HepG2 (cell line): ENCODE data around the gene FAAP100. TPM values are rescaled to one million over a fixed set of nuclear protein-coding genes. Genes with fewer than 3 reads are reported as not detected.

Source experiments
- ATAC-seq: fragments of 200-7000 bp; cut with Tn5 transposase; 3 replicates; pipeline ENCODE4 v1.9.1; 2020; ENCODE audit warnings: mild to moderate bottlenecking, moderate library complexity
- BruUV-seq: library from RNA; stranded (reverse); fragments of 400-500 nt; replicated peaks from 2 replicates; lab custom pipeline; 2021; lab: Mats Ljungman, UMichigan
- CTCF ChIA-PET: fragments of 300-600 bp; formaldehyde crosslinking; extraction: SDS; loops from one replicate; lab custom pipeline; 2021; ENCODE audit warnings: low total read pairs, inconsistent platforms, low intra/inter-chr PET ratio; lab: Yijun Ruan, JAX
- POLR2A ChIA-PET: fragments of 350-600 bp; sonication (Branson Sonifier 250); formaldehyde crosslinking; loops from one replicate; lab custom pipeline; 2020; ENCODE audit warnings: antibody characterized with exemption, inconsistent platforms; lab: Yijun Ruan, JAX
- DNase-seq: peaks from one replicate; pipeline ENCODE4 v3.0.0-alpha.2; 2015; ENCODE audit warnings: low spot score
- FAIRE-seq: peaks from 3 replicates; lab custom pipeline; 2011; peaks lifted over from hg19 to GRCh38; lab: Jason Lieb, UNC
- H2AFZ ChIP-seq: one replicate; pipeline ENCODE4 v1.6.1; 2011; ENCODE audit warnings: low read length, inconsistent platforms
- H3K27ac ChIP-seq: fragments of 300-600 bp; 3 replicates; pipeline ENCODE4 v1.8.0; 2011; ENCODE audit warnings: mixed run types, mild to moderate bottlenecking, mixed read lengths, low read length, inconsistent platforms; ENCODE audit not compliant: insufficient read depth; ENCODE audit errors: extremely low read length
- H3K27me3 ChIP-seq, 2 experiments: fragments of 200-600 bp in 1 of 2; 2 replicates in 1 of 2; 3 replicates in 1 of 2; pipeline versions ENCODE4 v1.6.0 to v1.8.0; 2011; ENCODE audit warnings: low read length in 2 of 2, mild to moderate bottlenecking in 2 of 2, moderate library complexity in 2 of 2, inconsistent platforms in 1 of 2; ENCODE audit not compliant: insufficient read depth in 2 of 2, control insufficient read depth in 1 of 2
- H3K36me3 ChIP-seq, 2 experiments: fragments of 200-600 bp in 1 of 2; replicated peaks in 1 of 2; 2 replicates in 1 of 2; 3 replicates in 1 of 2; pipeline versions ENCODE4 v1.5.1 to v1.8.0; 2011; ENCODE audit warnings: low read length in 2 of 2, inconsistent platforms in 1 of 2; ENCODE audit not compliant: insufficient read depth in 2 of 2, control insufficient read depth in 1 of 2
- H3K4me1 ChIP-seq: 2 replicates; pipeline ENCODE4 v1.5.1; 2012; ENCODE audit warnings: low read length, inconsistent platforms; ENCODE audit not compliant: insufficient read depth
- H3K4me2 ChIP-seq: 2 replicates; pipeline ENCODE4 v1.6.0; 2011; ENCODE audit warnings: low read depth, low read length, inconsistent platforms
- H3K4me3 ChIP-seq, 3 experiments: fragments of 200-600 bp in 1 of 3; sonication (generic), shearing (Covaris generic) in 1 of 3; replicated peaks in 1 of 3; 2 replicates each; pipeline ENCODE4 v1.5.1; 2011 to 2016; ENCODE audit warnings: low read length in 3 of 3, inconsistent platforms in 2 of 3, low read depth in 2 of 3, mild to moderate bottlenecking in 2 of 3, control low read depth in 1 of 3, mixed read lengths in 1 of 3; ENCODE audit not compliant: insufficient read depth in 1 of 3
- H3K79me2 ChIP-seq: one replicate; pipeline ENCODE4 v1.6.1; 2011; ENCODE audit warnings: low read length, inconsistent platforms; ENCODE audit not compliant: insufficient read depth
- H3K9ac ChIP-seq: 2 replicates; pipeline ENCODE4 v1.6.0; 2011; ENCODE audit warnings: mild to moderate bottlenecking, low read depth, low read length, inconsistent platforms; ENCODE audit not compliant: insufficient read depth
- H3K9me3 ChIP-seq: 2 replicates; pipeline ENCODE4 v1.5.1; 2012; ENCODE audit warnings: mild to moderate bottlenecking, low read length
- H4K20me1 ChIP-seq: 2 replicates; pipeline ENCODE4 v1.6.0; 2011; ENCODE audit warnings: inconsistent platforms, mild to moderate bottlenecking, low read length, moderate library complexity; ENCODE audit not compliant: insufficient read depth
- AGO2 ChIP-seq: fragments of 200-400 bp; formaldehyde crosslinking; optimal IDR thresholded peaks from 2 replicates; pipeline ENCODE3; 2017; ENCODE audit warnings: mild to moderate bottlenecking, low read depth, low read length, moderate library complexity
- CCAR2 ChIP-seq: fragments of 200-400 bp; formaldehyde crosslinking; optimal IDR thresholded peaks from 2 replicates; pipeline ENCODE3; 2018; ENCODE audit warnings: low read depth, mild to moderate bottlenecking, low read length, moderate library complexity
- ESRRA ChIP-seq: sonication (generic); formaldehyde crosslinking; IDR thresholded peaks from 2 replicates; pipeline ENCODE4 v1.5.1; 2020; ENCODE audit warnings: mild to moderate bottlenecking, low read depth, missing genetic modification reagents
- FOXP1 ChIP-seq, 2 experiments: fragments of 450-650 bp in 1 of 2; IDR thresholded peaks; 2 replicates each; pipeline ENCODE4 v1.6.1; 2017 to 2018; ENCODE audit warnings: antibody characterized with exemption in 1 of 2
- HNF4G ChIP-seq, 2 experiments: sonication (generic) in 1 of 2; formaldehyde crosslinking in 1 of 2; IDR thresholded peaks; 2 replicates each; pipeline versions ENCODE4 v1.4.0 to v1.6.1; 2011 to 2020; ENCODE audit warnings: borderline replicate concordance in 2 of 2, low read depth in 2 of 2, mild to moderate bottlenecking in 2 of 2, low read length in 1 of 2, missing genetic modification reagents in 1 of 2, moderate library complexity in 1 of 2
- ZNF547 ChIP-seq: sonication (generic); formaldehyde crosslinking; IDR thresholded peaks from 2 replicates; pipeline ENCODE4 v1.5.1; 2020; ENCODE audit warnings: mild to moderate bottlenecking, missing genetic modification reagents
- WGBS: methylation state at CpG from one replicate; pipeline ENCODE4 v1.1.6; 2017; ENCODE audit warnings: low lambda C conversion rate; 5-methylcytosine and 5-hydroxymethylcytosine counted together
- in situ Hi-C: cut with HindIII; loops from 2 replicates; pipeline ENCODE4 v1.10.0; 2017; ENCODE audit warnings: low pct_unique_long_range_greater_than_20kb; ENCODE audit not compliant: extremely low pct_ligation_motif_present
- intact Hi-C: fragments of 100-400 bp; cut with micrococcal nuclease; formaldehyde crosslinking; loops from one replicate; pipeline ENCODE4 v1.10.0; 2022; ENCODE audit not compliant: unreplicated experiment
- polyA plus RNA-seq, 8 experiments: library from polyadenylated mRNA; depleted of rRNA in 3 of 8; stranded (reverse) in 7 of 8; unstranded in 1 of 8; fragments of >200 nt; fragmentation: Illumina TruSeq in 4 of 8; extraction: Trizol in 4 of 8; gene quantifications; 2 replicates each; pipeline versions ENCODE4 v1.2.1 to v1.2.3, GENCODE V29; 2011 to 2016; ENCODE audit warnings: low read depth in 4 of 8, missing spikeins in 1 of 8, mixed read lengths in 1 of 8; ENCODE audit not compliant: insufficient read depth in 1 of 8
- total RNA-seq, 5 experiments: library from RNA; depleted of rRNA; stranded (reverse); fragments of >200 nt; fragmentation: Illumina TruSeq; extraction: Trizol; gene quantifications; 2 replicates each; pipeline ENCODE4 v1.2.3, GENCODE V29; 2016; ENCODE audit warnings: low read depth in 1 of 5
- TF ChIP-seq, protein P1 (sequence below): sonication (generic); formaldehyde crosslinking; IDR thresholded peaks from one replicate; pipeline ENCODE4 v1.5.1; 2020; ENCODE audit warnings: mild to moderate bottlenecking, missing genetic modification reagents; ENCODE audit errors: not compliant biosample characterization

FAAP100 gene
- total and polyA plus RNA-seq, 2 of the 13 experiments (the other 11 are each of a cell fraction or from before 2014, with no cell fraction given): 7.6 to 20.8 TPM

DNA sequence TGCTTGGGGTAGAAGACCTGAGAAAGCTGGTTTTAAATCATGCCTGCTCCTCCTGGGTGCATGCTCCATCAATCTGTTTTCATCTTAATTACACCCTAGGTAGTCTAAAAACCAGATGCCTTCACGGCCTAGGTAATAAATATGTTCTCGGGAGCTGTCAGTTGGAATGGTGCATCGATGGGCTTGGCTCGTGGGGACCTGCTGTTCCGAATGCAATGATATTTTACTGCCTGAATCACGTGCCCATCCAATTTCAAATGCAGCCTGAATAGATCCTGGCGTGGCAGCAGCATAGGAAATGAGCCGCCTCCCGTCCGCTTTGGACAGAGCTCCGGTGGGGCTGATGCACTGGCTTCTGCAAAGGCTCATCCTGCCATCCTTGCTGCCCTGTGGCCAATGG lies 18.8 kb upstream of the FAAP100 start (continued):
- no peak for TF ChIP-seq FOXP1 (IDR thresholded peaks at IDR 0.05)
- TF ChIP-seq FOXP1 (CRISPR knock-in tag; IDR thresholded peaks at IDR 0.05): no peak
- no peak for TF ChIP-seq ZNF547 (CRISPR knock-in tag)
- no peak for TF ChIP-seq CCAR2
- TF ChIP-seq ESRRA: no peak
- no peak for TF ChIP-seq HNF4G (IDR thresholded peaks at IDR 0.05; ENCODE audit: borderline replicate concordance, low read depth, low read length)
- no peak for TF ChIP-seq HNF4G (CRISPR knock-in tag; IDR thresholded peaks at IDR 0.05; ENCODE audit: borderline replicate concordance, low read depth)

DNA sequence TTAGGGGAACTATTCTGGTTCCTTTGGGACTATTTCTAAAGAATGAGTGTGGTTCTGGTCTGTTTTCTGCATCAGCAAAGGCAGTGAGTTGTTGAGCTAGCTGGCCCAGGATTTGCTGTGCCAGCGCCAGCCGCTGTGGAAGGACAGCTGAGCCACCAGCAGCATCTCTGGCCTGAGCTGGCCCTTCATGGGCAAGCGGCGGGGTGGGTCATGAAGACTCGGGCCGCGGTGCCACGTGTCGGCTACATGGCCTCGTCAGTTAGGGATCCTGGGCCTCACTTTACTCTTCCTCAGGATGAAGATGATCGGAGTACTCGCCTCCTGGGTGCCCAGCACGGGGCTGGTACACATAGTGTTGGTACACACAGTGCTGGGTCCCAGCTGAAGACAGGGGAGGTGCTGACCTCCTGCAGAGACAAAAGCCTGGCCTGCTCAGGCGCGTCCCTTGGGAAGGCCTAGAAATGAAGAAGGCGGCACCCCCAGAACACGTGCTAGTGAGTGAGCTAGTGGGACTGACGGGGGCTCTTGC lies 17.9 kb upstream of the FAAP100 start:
- DNase-seq: no peak
- Histone ChIP-seq H4K20me1 (no peaks in the 10 kb centered on the region), H3K4me2 (no peak overlapping the region), H2AFZ (no peak overlapping the region), H3K27ac (no peak overlapping the region), H3K4me3 (no peak overlapping the region), H3K9ac (no peak overlapping the region), H3K4me1 (no peaks in the 10 kb centered on the region; the same call in 1 of the 2 replicates), H3K79me2 (peaks cover 8% of the 10 kb centered on the region), H3K9me3 (no peaks in the 10 kb centered on the region), H3K36me3 (peaks cover 61 to 87% of the 10 kb centered on the region in 2 experiments), H3K27me3 (no peaks in the 10 kb centered on the region)
- ChIA-PET POLR2A (interaction anchor here (1.2 kb wide), 1 partner anchor 18 kb away, joined by 3 read pairs; no protein-coding TSS in a partner anchor), CTCF (no interaction called here)
- TF ChIP-seq AGO2: peak; percentile 26
- TF ChIP-seq, protein P1, sequence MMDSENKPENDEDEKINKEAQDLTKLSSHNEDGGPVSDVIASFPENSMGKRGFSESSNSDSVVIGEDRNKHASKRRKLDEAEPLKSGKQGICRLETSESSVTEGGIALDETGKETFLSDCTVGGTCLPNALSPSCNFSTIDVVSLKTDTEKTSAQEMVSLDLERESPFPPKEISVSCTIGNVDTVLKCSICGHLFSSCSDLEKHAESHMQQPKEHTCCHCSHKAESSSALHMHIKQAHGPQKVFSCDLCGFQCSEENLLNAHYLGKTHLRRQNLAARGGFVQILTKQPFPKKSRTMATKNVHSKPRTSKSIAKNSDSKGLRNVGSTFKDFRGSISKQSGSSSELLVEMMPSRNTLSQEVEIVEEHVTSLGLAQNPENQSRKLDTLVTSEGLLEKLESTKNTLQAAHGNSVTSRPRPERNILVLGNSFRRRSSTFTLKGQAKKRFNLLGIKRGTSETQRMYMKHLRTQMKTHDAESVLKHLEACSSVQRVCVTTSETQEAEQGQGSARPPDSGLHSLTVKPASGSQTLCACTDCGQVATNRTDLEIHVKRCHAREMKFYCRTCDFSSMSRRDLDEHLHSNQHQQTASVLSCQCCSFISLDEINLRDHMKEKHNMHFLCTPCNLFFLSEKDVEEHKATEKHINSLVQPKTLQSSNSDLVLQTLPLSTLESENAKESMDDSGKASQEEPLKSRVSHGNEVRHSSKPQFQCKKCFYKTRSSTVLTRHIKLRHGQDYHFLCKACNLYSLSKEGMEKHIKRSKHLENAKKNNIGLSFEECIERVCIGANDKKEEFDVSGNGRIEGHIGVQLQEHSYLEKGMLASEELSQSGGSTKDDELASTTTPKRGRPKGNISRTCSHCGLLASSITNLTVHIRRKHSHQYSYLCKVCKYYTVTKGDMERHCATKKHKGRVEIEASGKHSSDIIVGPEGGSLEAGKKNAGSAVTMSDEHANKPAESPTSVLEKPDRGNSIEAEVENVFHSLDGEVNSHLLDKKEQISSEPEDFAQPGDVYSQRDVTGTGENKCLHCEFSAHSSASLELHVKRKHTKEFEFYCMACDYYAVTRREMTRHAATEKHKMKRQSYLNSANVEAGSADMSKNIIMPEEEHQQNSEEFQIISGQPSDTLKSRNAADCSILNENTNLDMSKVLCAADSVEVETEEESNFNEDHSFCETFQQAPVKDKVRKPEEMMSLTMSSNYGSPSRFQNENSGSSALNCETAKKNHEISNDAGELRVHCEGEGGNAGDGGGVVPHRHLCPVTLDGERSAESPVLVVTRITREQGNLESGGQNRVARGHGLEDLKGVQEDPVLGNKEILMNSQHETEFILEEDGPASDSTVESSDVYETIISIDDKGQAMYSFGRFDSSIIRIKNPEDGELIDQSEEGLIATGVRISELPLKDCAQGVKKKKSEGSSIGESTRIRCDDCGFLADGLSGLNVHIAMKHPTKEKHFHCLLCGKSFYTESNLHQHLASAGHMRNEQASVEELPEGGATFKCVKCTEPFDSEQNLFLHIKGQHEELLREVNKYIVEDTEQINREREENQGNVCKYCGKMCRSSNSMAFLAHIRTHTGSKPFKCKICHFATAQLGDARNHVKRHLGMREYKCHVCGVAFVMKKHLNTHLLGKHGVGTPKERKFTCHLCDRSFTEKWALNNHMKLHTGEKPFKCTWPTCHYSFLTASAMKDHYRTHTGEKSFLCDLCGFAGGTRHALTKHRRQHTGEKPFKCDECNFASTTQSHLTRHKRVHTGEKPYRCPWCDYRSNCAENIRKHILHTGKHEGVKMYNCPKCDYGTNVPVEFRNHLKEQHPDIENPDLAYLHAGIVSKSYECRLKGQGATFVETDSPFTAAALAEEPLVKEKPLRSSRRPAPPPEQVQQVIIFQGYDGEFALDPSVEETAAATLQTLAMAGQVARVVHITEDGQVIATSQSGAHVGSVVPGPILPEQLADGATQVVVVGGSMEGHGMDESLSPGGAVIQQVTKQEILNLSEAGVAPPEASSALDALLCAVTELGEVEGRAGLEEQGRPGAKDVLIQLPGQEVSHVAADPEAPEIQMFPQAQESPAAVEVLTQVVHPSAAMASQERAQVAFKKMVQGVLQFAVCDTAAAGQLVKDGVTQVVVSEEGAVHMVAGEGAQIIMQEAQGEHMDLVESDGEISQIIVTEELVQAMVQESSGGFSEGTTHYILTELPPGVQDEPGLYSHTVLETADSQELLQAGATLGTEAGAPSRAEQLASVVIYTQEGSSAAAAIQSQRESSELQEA (CRISPR knock-in tag): no peak
- FAIRE-seq: no peak
- in situ Hi-C loops (no loop called here), intact Hi-C loops (no loop called here)
- ATAC-seq: no peak
- BruUV-seq: no TSS peak
- 97% methylated on average over 17 of the region's 18 CpGs for WGBS
